H1 (cell line): Measurements from ENCODE around the gene ITGA5. TPM values are rescaled to one million over a fixed set of nuclear protein-coding genes. Genes with fewer than 3 reads are reported as not detected.

Experiments
- CTCF ChIA-PET: fragments of 300-600 bp; sonication (Branson Sonifier 250); formaldehyde crosslinking; loops from one replicate; lab custom pipeline; 2021; ENCODE audit not compliant: partially characterized antibody; lab: Charles Lee
- POLR2A ChIA-PET: fragments of 300-600 bp; sonication (Branson Sonifier 250); formaldehyde crosslinking; loops from one replicate; lab custom pipeline; 2021; ENCODE audit warnings: inconsistent platforms; ENCODE audit not compliant: partially characterized antibody; lab: Charles Lee
- DNase-seq, 2 experiments: peaks; one replicate each; pipeline versions ENCODE4 v3.0.0 to v3.0.0-alpha.2; 2010 to 2022; ENCODE audit warnings: low spot score in 2 of 2, low read depth in 1 of 2, mixed read lengths in 1 of 2
- FAIRE-seq: peaks from 2 replicates; lab custom pipeline; 2011; peaks lifted over from hg19 to GRCh38; lab: Jason Lieb, UNC
- H2AFZ ChIP-seq: 2 replicates; pipeline ENCODE4 v1.8.1; 2012; ENCODE audit warnings: low read length, inconsistent platforms
- H2AK5ac ChIP-seq: 2 replicates; pipeline ENCODE4 v1.6.1; 2013; ENCODE audit warnings: low read depth, low read length
- H2BK120ac ChIP-seq: replicated peaks from 2 replicates; pipeline ENCODE3; 2013; ENCODE audit warnings: low read depth, low read length, inconsistent platforms
- H2BK12ac ChIP-seq: 2 replicates; pipeline ENCODE4 v1.6.1; 2013; ENCODE audit warnings: low read depth, low read length
- H2BK15ac ChIP-seq: 2 replicates; pipeline ENCODE4 v1.6.1; 2013; ENCODE audit warnings: low read length
- H2BK20ac ChIP-seq: 2 replicates; pipeline ENCODE4 v1.6.1; 2013; ENCODE audit warnings: low read length
- H2BK5ac ChIP-seq: 2 replicates; pipeline ENCODE4 v1.6.1; 2013; ENCODE audit warnings: low read depth, low read length
- H3K14ac ChIP-seq: 2 replicates; pipeline ENCODE4 v1.6.1; 2013; ENCODE audit warnings: inconsistent platforms; ENCODE audit not compliant: insufficient read length
- H3K18ac ChIP-seq: 2 replicates; pipeline ENCODE4 v1.6.1; 2013; ENCODE audit warnings: low read length; ENCODE audit errors: extremely low read depth
- H3K23ac ChIP-seq: 2 replicates; pipeline ENCODE4 v1.6.1; 2013; ENCODE audit warnings: inconsistent platforms; ENCODE audit not compliant: insufficient read length
- H3K23me2 ChIP-seq: 2 replicates; pipeline ENCODE4 v1.6.1; 2013; ENCODE audit warnings: low read depth, low read length
- H3K27ac ChIP-seq: 2 replicates; pipeline ENCODE4 v1.6.1; 2011; ENCODE audit warnings: low read depth, low read length, inconsistent platforms
- H3K27me3 ChIP-seq, 4 experiments: replicated peaks in 1 of 4; 1 replicate in 1 of 4; 2 replicates in 3 of 4; pipeline versions ENCODE4 v1.6.1 to v1.8.1; 2011 to 2013; ENCODE audit warnings: low read length in 3 of 4, mild to moderate bottlenecking in 3 of 4, inconsistent platforms in 2 of 4, mixed read lengths in 2 of 4, moderate library complexity in 1 of 4; ENCODE audit not compliant: control insufficient read depth in 3 of 4, insufficient read depth in 3 of 4; ENCODE audit errors: extremely low read depth in 1 of 4
- H3K36me3 ChIP-seq, 4 experiments: 2 replicates each; pipeline versions ENCODE4 v1.6.1 to v1.8.1; 2011 to 2013; ENCODE audit warnings: mild to moderate bottlenecking in 4 of 4, low read length in 3 of 4, moderate library complexity in 2 of 4, control low read depth in 1 of 4, inconsistent platforms in 1 of 4; ENCODE audit not compliant: insufficient read depth in 4 of 4, control insufficient read depth in 2 of 4
- H3K4ac ChIP-seq: replicated peaks from 2 replicates; pipeline ENCODE3; 2013; ENCODE audit warnings: low read length, low read depth, mixed read lengths, inconsistent platforms; ENCODE audit not compliant: insufficient read length
- H3K4me1 ChIP-seq, 4 experiments: replicated peaks in 1 of 4; 1 replicate in 1 of 4; 2 replicates in 3 of 4; pipeline versions ENCODE4 v1.6.1 to v1.8.1; 2011 to 2013; ENCODE audit warnings: low read length in 3 of 4, inconsistent platforms in 2 of 4, mixed read lengths in 1 of 4; ENCODE audit not compliant: insufficient read depth in 4 of 4, control insufficient read depth in 3 of 4
- H3K4me2 ChIP-seq, 2 experiments: 2 replicates each; pipeline versions ENCODE4 v1.6.1 to v1.8.1; 2011 to 2013; ENCODE audit warnings: low read depth in 2 of 2, low read length in 2 of 2, control low read depth in 1 of 2, inconsistent platforms in 1 of 2, mild to moderate bottlenecking in 1 of 2; ENCODE audit not compliant: insufficient read depth in 1 of 2
- H3K4me3 ChIP-seq, 4 experiments: fragments of 200-600, 300-600 bp in 1 of 4; sonication (generic), shearing (Covaris generic), sonication (Bioruptor Twin) in 1 of 4; 2 replicates each; pipeline versions ENCODE4 v1.5.1 to v1.8.1; 2011 to 2016; ENCODE audit warnings: low read length in 4 of 4, low read depth in 3 of 4, control low read depth in 2 of 4, inconsistent platforms in 2 of 4, mild to moderate bottlenecking in 2 of 4, mixed read lengths in 1 of 4, moderate library complexity in 1 of 4; ENCODE audit not compliant: insufficient read depth in 2 of 4; ENCODE audit errors: extremely low read depth in 1 of 4
- H3K56ac ChIP-seq: replicated peaks from 2 replicates; pipeline ENCODE3; 2013; ENCODE audit warnings: low read depth, mild to moderate bottlenecking, mixed read lengths, low read length, inconsistent platforms; ENCODE audit not compliant: insufficient read length
- H3K79me1 ChIP-seq: 2 replicates; pipeline ENCODE4 v1.6.1; 2013; ENCODE audit warnings: low read depth, low read length, control low read depth
- H3K79me2 ChIP-seq, 2 experiments: 2 replicates each; pipeline versions ENCODE4 v1.6.1 to v1.8.1; 2012 to 2013; ENCODE audit warnings: low read length in 2 of 2, mild to moderate bottlenecking in 2 of 2, inconsistent platforms in 1 of 2; ENCODE audit not compliant: insufficient read depth in 2 of 2, control insufficient read depth in 1 of 2
- H3K9ac ChIP-seq, 4 experiments: replicated peaks in 1 of 4; 1 replicate in 1 of 4; 2 replicates in 3 of 4; pipeline versions ENCODE4 v1.6.1 to v1.8.1; 2011 to 2013; ENCODE audit warnings: low read depth in 3 of 4, low read length in 3 of 4, control low read depth in 2 of 4, mild to moderate bottlenecking in 2 of 4, moderate library complexity in 2 of 4, inconsistent platforms in 1 of 4; ENCODE audit errors: extremely low read depth in 1 of 4
- H3K9me3 ChIP-seq, 2 experiments: 2 replicates each; pipeline versions ENCODE4 v1.6.1 to v1.8.1; 2012 to 2013; ENCODE audit warnings: mild to moderate bottlenecking in 2 of 2, moderate library complexity in 2 of 2, control low read depth in 1 of 2, inconsistent platforms in 1 of 2, low read depth in 1 of 2, low read length in 1 of 2, mixed read lengths in 1 of 2; ENCODE audit not compliant: insufficient read depth in 2 of 2
- H4K20me1 ChIP-seq, 2 experiments: replicated peaks in 1 of 2; 2 replicates each; pipeline versions ENCODE3 to v1.8.1; 2011 to 2013; ENCODE audit warnings: inconsistent platforms in 2 of 2, low read length in 2 of 2, mild to moderate bottlenecking in 1 of 2; ENCODE audit not compliant: insufficient read depth in 2 of 2, control insufficient read depth in 1 of 2
- H4K5ac ChIP-seq: 2 replicates; pipeline ENCODE4 v1.6.1; 2013; ENCODE audit warnings: low read length, low read depth, mixed read lengths, inconsistent platforms; ENCODE audit not compliant: insufficient read length
- H4K8ac ChIP-seq: 2 replicates; pipeline ENCODE4 v1.8.0; 2013; ENCODE audit warnings: mild to moderate bottlenecking, moderate library complexity, low read length, inconsistent platforms; ENCODE audit not compliant: insufficient read depth; ENCODE audit errors: extremely low read depth
- H4K91ac ChIP-seq: replicated peaks from 2 replicates; pipeline ENCODE3; 2013; ENCODE audit warnings: low read length, mixed read lengths, inconsistent platforms; ENCODE audit not compliant: insufficient read length
- ATF2 ChIP-seq: IDR thresholded peaks from 2 replicates; pipeline ENCODE4 v1.6.1; 2012; ENCODE audit warnings: low read length, inconsistent platforms
- BRCA1 ChIP-seq: IDR thresholded peaks from 2 replicates; pipeline ENCODE4 v1.6.1; 2012; ENCODE audit warnings: low read depth, low read length, improper control_type of control experiment
- CBX5 ChIP-seq: fragments of 300-800, 300-1000 bp; sonication (generic); IDR thresholded peaks from 2 replicates; pipeline ENCODE4 v1.7.1; 2016; ENCODE audit warnings: antibody characterized with exemption, low read length, low read depth
- EZH2 ChIP-seq: fragments of 200-600 bp; sonication (generic); IDR thresholded peaks from 2 replicates; pipeline ENCODE4 v1.7.1; 2012; ENCODE audit warnings: low read depth, mild to moderate bottlenecking, moderate library complexity, low read length, inconsistent platforms; ENCODE audit not compliant: severe bottlenecking
- GABPA ChIP-seq: IDR thresholded peaks from 2 replicates; pipeline ENCODE4 v1.6.1; 2011; ENCODE audit warnings: mild to moderate bottlenecking, low read length, moderate library complexity, borderline replicate concordance; ENCODE audit not compliant: insufficient read depth
- HDAC6 ChIP-seq: IDR thresholded peaks from one replicate; pipeline ENCODE4 v1.7.1; 2012; ENCODE audit warnings: low read depth, mild to moderate bottlenecking, inconsistent platforms, low read length, moderate library complexity
- NRF1 ChIP-seq: IDR thresholded peaks from 2 replicates; pipeline ENCODE4 v1.6.1; 2011; ENCODE audit warnings: mild to moderate bottlenecking, low read depth, low read length, improper control_type of control experiment
- POLR2AphosphoS5 ChIP-seq: IDR thresholded peaks from 2 replicates; pipeline ENCODE4 v1.6.1; 2011; ENCODE audit warnings: low read depth, low read length
- SIN3A ChIP-seq, 2 experiments: IDR thresholded peaks in 1 of 2; conservative IDR thresholded peaks in 1 of 2; 2 replicates each; pipeline ENCODE4 v1.6.1; 2011 to 2012; ENCODE audit warnings: low read length in 2 of 2, improper control_type of control experiment in 1 of 2, low read depth in 1 of 2, mild to moderate bottlenecking in 1 of 2
- SP1 ChIP-seq: IDR thresholded peaks from 2 replicates; pipeline ENCODE4 v1.6.1; 2011; ENCODE audit warnings: low read depth, low read length
- TCF12 ChIP-seq: IDR thresholded peaks from 2 replicates; pipeline ENCODE4 v1.6.1; 2011; ENCODE audit warnings: low read depth, mild to moderate bottlenecking, low read length
- WGBS, 2 experiments: shearing (Covaris generic) in 1 of 2; methylation state at CpG; one replicate each; pipeline versions ENCODE4 v1.1.6 to v1.1.7; 2013 to 2015; ENCODE audit warnings: low lambda C conversion rate in 2 of 2, mixed read lengths in 2 of 2, inconsistent platforms in 1 of 2, low coverage in 1 of 2, missing lambda C conversion rate in 1 of 2; ENCODE audit not compliant: insufficient replicate concordance in 2 of 2, insufficient coverage in 1 of 2, insufficient read length in 1 of 2; ENCODE audit errors: extremely low coverage in 1 of 2, missing lambda C conversion rate in 1 of 2; 5-methylcytosine and 5-hydroxymethylcytosine counted together
- polyA plus RNA-seq, 7 experiments: library from polyadenylated mRNA; depleted of rRNA in 3 of 7; stranded (reverse) in 5 of 7; unstranded in 2 of 7; fragments of >200 nt in 5 of 7; fragments of 200-250 nt in 2 of 7; gene quantifications; 1 replicate in 5 of 7; 2 replicates in 1 of 7; 4 replicates in 1 of 7; pipeline versions ENCODE4 v1.2.1 to v1.2.3, GENCODE V29; 2011 to 2013; ENCODE audit warnings: missing spikeins in 2 of 7, mixed read lengths in 2 of 7
- total RNA-seq: library from RNA; stranded (reverse); fragmentation: NEBNext Ultra II Directional; extraction: Animal tissue kit (Norgen Biotek cat#: 25700); gene quantifications from 2 replicates; pipeline ENCODE4 v1.2.1, GENCODE V29; 2021

Gene ITGA5
- total and polyA plus RNA-seq, 2 of the 8 experiments (the other 6 are each of a cell fraction or from before 2014, with no cell fraction given): 11.6 to 19.4 TPM

- Histone ChIP-seq H2BK5ac (no peak overlapping the region), H3K4me3 (peak overlapping the region in 2 of 4 experiments; percentile 63 to 64; a peak in 4 of 8 replicates), H2BK20ac (no peak overlapping the region), H3K4me2 (peak overlapping the region; percentile 80 to 98), H4K5ac (no peak overlapping the region), H3K9me3 (no peaks in the 10 kb centered on the region), H3K4ac (no peak overlapping the region), H4K91ac (no peak overlapping the region), H3K23me2 (peaks cover 3% of the 10 kb centered on the region), H3K18ac (peak overlapping the region; percentile 21; the same call in 1 of the 2 replicates), H2AK5ac (no peak overlapping the region), H3K14ac (no peak overlapping the region), H3K4me1 (peaks cover 20 to 62% (median 29%) of the 10 kb centered on the region in 4 experiments), H3K79me1 (no peaks in the 10 kb centered on the region), H4K20me1 (no peaks in the 10 kb centered on the region), H3K79me2 (no peaks in the 10 kb centered on the region), H3K9ac (no peak overlapping the region; a peak in 1 of 7 replicates), H2AFZ (no peak overlapping the region), H3K56ac (no peak overlapping the region), H2BK120ac (no peak overlapping the region), H3K23ac (no peak overlapping the region), H2BK12ac (no peak overlapping the region), H3K27ac (no peak overlapping the region), H2BK15ac (no peak overlapping the region; the same call in 1 of the 2 replicates), H3K36me3 (peaks cover 0 to 27% (median 17%) of the 10 kb centered on the region in 4 experiments; a peak in 6 of 8 replicates), H4K8ac (no peak overlapping the region), H3K27me3 (peaks cover 0 to 9% (median 4%) of the 10 kb centered on the region in 4 experiments; a peak in 3 of 7 replicates)
- ChIA-PET CTCF (interaction anchor here (0.6 to 6.2 kb wide), 17 partner anchors 10 to 142 kb away, joined by 3 to 121 read pairs (median 6); no protein-coding TSS in a partner anchor), POLR2A (interaction anchor here (1.2 to 6.3 kb wide), 14 partner anchors 9 to 140 kb away, joined by 3 to 74 read pairs (median 13); partner anchors contain the start of genes CBX5, HNRNPA1 and NFE2)
- no peak for DNase-seq
- whole genome bisulfite sequencing, 2 experiments: 70% methylated on average over 4 of the region's 4 CpGs; no CpG with 5 or more reads in 1 of the 2 experiments
- FAIRE-seq: no peak
- TF ChIP-seq SIN3A (conservative IDR thresholded peaks at IDR 0.05 in 1 of 2, IDR thresholded peaks at IDR 0.05 in 1 of 2; ENCODE audit: low read depth in 1 of 2, low read length in 2 of 2) (no peak), CBX5 (no peak), HDAC6 (no peak), EZH2 (no peak), BRCA1 (no peak), POLR2AphosphoS5 (no peak), ATF2 (no peak), TCF12 (no peak), GABPA (no peak), SP1 (no peak), NRF1 (no peak)
Observed at GRCh38 chr12:54351341-54351740, 67.7 kb downstream of the ITGA5 start.
